Measurements from ENCODE around the gene SLC25A5.
A peak's percentile ranks its signal among the peaks of the same experiment; 100 is the strongest.
"Not testable (repeated sequence)": the region's sequence is repeated elsewhere in the genome, so short reads cannot be mapped to it uniquely, and the experiment has no call there.

The SLC25A5 gene

GRCh38 chrX:119478504-119478903 lies 10.3 kb downstream of the SLC25A5 start:
- DNase-seq, result no peak

GRCh38 chrX:119479845-119480244 lies 11.6 kb downstream of the SLC25A5 start:
- DNase-seq, result no peak

GRCh38 chrX:119481323-119481801 lies 13.1 kb downstream of the SLC25A5 start:
- DNase-seq, result no peak

- DNase-seq, result no peak
Observed at GRCh38 chrX:119482041-119482440, 13.8 kb downstream of the SLC25A5 start.

GRCh38 chrX:119482481-119483480 lies 14.5 kb downstream of the SLC25A5 start:
- peak; percentile 53 to 64 for DNase-seq

GRCh38 chrX:119486745-119487144 lies 18.5 kb downstream of the SLC25A5 start:
- DNase-seq, result no peak

- DNase-seq, result not testable (repeated sequence)
Observed at GRCh38 chrX:119487766-119488165, 19.5 kb downstream of the SLC25A5 start.

- peak in 1 of 2 experiments; percentile 7 for DNase-seq
Observed at GRCh38 chrX:119488749-119489148, 20.5 kb downstream of the SLC25A5 start.

- no peak for DNase-seq
Observed at GRCh38 chrX:119489212-119490074, 21.2 kb downstream of the SLC25A5 start.

GRCh38 chrX:119492463-119492862 lies 24.2 kb downstream of the SLC25A5 start:
- no peak for DNase-seq

GRCh38 chrX:119493851-119494495 lies 25.7 kb downstream of the SLC25A5 start:
- DNase-seq, result not testable (repeated sequence)

GRCh38 chrX:119495734-119496726 lies 27.8 kb downstream of the SLC25A5 start:
- no peak for DNase-seq

GRCh38 chrX:119497185-119497584 lies 28.9 kb downstream of the SLC25A5 start:
- no peak for DNase-seq

- no peak for DNase-seq
Observed at GRCh38 chrX:119500061-119500800, 32.0 kb downstream of the SLC25A5 start.

- no peak for DNase-seq
Observed at GRCh38 chrX:119501511-119502148, 33.4 kb downstream of the SLC25A5 start.

- DNase-seq, result peak in 1 of 2 experiments; percentile 8
Observed at GRCh38 chrX:119502727-119503483, 34.7 kb downstream of the SLC25A5 start.

- DNase-seq, result no peak
Observed at GRCh38 chrX:119503484-119503861, 35.2 kb downstream of the SLC25A5 start.

GRCh38 chrX:119505145-119505544 lies 36.9 kb downstream of the SLC25A5 start:
- DNase-seq, result not testable (repeated sequence)

- DNase-seq, result no peak
Observed at GRCh38 chrX:119505945-119506344, 37.7 kb downstream of the SLC25A5 start.
